ENCODE results near the gene NAV2. TPM values are rescaled to one million over a fixed set of nuclear protein-coding genes. Genes with fewer than 3 reads are reported as not detected.

NAV2 gene
- total and polyA plus RNA-seq, 7 donors, result 1.2 to 62.6 (median 22.1) TPM

GRCh38 chr11:20055312-20055711 lies 342.7 kb downstream of the NAV2 start:
- Histone ChIP-seq H3K27me3 (no peaks in the 10 kb centered on the region), H3K36me3 (peaks cover 6 to 83% (median 18%) of the 10 kb centered on the region in 4 donors), H3K27ac (peak overlapping the region; percentile 46 to 68 (median 56)), H3K4me1 (peaks cover 0 to 60% (median 52%) of the 10 kb centered on the region in 4 donors), H3K4me3 (no peak overlapping the region), H3K9me3 (no peaks in the 10 kb centered on the region)
- 81 to 85% methylated on average over 2 of the region's 2 CpGs for WGBS, 2 donors
- intact Hi-C loops (cut with DNase I), result loop anchor here (5.0 to 10.0 kb wide), 3 partner anchors 42 to 101 kb away; no protein-coding TSS in a partner anchor
- TF ChIP-seq, protein P1, sequence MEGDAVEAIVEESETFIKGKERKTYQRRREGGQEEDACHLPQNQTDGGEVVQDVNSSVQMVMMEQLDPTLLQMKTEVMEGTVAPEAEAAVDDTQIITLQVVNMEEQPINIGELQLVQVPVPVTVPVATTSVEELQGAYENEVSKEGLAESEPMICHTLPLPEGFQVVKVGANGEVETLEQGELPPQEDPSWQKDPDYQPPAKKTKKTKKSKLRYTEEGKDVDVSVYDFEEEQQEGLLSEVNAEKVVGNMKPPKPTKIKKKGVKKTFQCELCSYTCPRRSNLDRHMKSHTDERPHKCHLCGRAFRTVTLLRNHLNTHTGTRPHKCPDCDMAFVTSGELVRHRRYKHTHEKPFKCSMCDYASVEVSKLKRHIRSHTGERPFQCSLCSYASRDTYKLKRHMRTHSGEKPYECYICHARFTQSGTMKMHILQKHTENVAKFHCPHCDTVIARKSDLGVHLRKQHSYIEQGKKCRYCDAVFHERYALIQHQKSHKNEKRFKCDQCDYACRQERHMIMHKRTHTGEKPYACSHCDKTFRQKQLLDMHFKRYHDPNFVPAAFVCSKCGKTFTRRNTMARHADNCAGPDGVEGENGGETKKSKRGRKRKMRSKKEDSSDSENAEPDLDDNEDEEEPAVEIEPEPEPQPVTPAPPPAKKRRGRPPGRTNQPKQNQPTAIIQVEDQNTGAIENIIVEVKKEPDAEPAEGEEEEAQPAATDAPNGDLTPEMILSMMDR (IDR thresholded peaks at IDR 0.05), result no peak
- TF ChIP-seq EP300 (IDR thresholded peaks at IDR 0.05) (no peak), POLR2A (IDR thresholded peaks at IDR 0.05) (no peak), POLR2AphosphoS5 (IDR thresholded peaks at IDR 0.05) (no peak)
- DNase-seq, result no peak

DNA sequence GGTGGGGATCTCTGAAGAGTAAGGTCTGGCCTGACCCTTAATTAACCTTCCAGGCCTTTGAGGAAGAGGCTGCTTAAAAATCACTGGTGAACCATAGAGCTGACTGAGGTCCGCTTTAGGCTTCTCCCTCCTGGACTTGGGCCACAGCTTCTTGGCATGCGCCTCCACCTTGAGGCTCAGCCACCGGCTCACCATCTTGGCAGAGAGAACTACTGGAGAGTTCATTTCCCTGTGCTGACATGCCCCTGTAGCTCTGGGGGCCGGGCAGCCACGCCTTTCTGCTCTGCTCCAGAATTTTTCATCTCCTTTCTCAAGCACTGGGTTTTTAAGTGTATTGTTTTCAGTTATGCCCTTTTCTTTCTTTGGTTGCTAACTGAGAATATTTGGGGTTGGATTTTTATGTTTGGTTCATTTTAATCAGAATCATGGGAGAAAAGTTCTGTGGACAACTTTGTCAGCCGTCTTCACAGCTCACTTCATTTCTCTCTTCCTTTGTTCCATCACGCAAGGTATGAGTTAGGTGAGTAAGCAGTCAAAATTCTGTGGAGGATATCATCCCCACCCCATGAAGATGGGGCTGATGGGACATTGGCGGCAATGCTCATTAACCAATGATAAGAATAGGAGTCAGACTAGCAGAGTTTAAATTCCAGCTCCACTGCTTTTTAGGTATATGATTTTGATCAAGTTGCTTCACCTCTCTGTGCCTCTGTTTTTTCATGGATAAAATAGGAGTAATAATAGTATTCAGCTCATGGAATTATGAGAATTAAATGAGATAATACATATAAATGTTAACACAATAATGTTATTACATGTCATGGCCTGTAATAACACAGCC lies 343.7 kb downstream of the NAV2 start:
- Histone ChIP-seq H3K36me3 (peaks cover 6 to 83% (median 18%) of the 10 kb centered on the region in 4 donors), H3K27ac (peak overlapping the region; percentile 46 to 68 (median 56)), H3K4me3 (no peak overlapping the region), H3K27me3 (no peaks in the 10 kb centered on the region), H3K4me1 (peaks cover 0 to 56% (median 49%) of the 10 kb centered on the region in 4 donors), H3K9me3 (no peaks in the 10 kb centered on the region)
- peak; percentile 85 for DNase-seq
- TF ChIP-seq EP300 (IDR thresholded peaks at IDR 0.05) (no peak), POLR2AphosphoS5 (IDR thresholded peaks at IDR 0.05) (peak in 2 of 4 donors; percentile 19 to 51), POLR2A (IDR thresholded peaks at IDR 0.05) (no peak)
- TF ChIP-seq, protein P1 (IDR thresholded peaks at IDR 0.05), result no peak
- intact Hi-C loops (cut with DNase I), result loop anchor here (5.0 to 10.0 kb wide), 3 partner anchors 41 to 102 kb away; no protein-coding TSS in a partner anchor
- 79 to 82% methylated on average over 8 of the region's 8 CpGs for WGBS, 2 donors

DNA sequence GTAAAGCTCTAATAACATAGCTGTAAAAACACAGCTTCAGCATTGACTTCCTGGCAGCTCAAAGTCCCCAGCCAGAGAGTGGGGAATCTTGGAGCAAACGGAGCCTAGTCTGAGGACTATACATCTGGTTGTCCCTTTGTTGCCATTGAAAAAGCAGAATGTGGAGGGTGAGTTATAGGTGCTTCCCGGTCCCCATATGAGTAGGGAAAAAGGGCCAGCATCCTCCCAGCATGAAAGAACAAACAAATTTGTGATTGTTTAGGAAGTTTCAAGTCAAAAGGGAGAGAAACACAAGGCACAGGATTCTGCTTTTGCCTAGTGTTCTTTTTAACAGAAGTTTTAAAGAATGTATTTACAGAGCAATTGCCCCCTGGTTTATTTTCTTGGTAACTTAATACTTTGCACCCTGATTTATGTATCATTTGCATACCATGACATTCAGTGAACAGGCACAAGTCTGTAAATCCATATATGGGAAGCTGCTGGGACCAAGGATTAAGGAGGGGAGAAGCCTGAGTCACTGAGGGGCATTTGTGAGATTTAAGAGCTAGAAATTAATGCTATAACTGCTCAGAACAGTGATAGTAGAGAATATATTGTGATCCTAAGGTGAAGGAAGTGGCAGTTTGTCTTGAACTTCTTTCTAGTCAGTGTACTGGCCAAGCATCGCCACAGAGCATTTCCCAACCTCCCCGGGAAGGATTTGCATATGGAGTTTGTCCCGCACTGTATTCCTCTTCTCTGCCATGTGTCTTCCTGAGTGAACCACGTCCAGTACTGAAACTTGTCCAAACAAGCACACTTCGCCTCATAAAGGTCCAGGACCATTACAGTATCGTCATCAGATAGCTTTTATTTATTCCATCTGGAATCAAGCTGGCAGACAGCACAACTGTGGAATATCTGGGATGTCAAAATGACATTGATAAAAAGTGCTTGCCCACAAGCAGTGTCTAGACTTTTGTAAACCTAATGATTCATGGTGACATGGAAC lies 344.6 kb downstream of the NAV2 start:
- Histone ChIP-seq H3K27ac (peak overlapping the region in 3 of 4 donors; percentile 46 to 68 (median 62)), H3K27me3 (no peaks in the 10 kb centered on the region), H3K9me3 (no peaks in the 10 kb centered on the region), H3K4me3 (no peak overlapping the region), H3K4me1 (peaks cover 0 to 49% (median 45%) of the 10 kb centered on the region in 4 donors), H3K36me3 (peaks cover 6 to 83% (median 18%) of the 10 kb centered on the region in 4 donors)
- WGBS, 2 donors, result 75 to 83% methylated on average over 8 of the region's 8 CpGs
- intact Hi-C loops (cut with DNase I), result loop anchor here (5.0 to 10.0 kb wide), 3 partner anchors 40 to 102 kb away; no protein-coding TSS in a partner anchor
- no peak for TF ChIP-seq EP300 (IDR thresholded peaks at IDR 0.05)
- peak in 3 of 4 donors; percentile 28 to 62 (median 32) for TF ChIP-seq POLR2AphosphoS5 (IDR thresholded peaks at IDR 0.05)
- no peak for DNase-seq

- intact Hi-C loops (cut with DNase I), result loop anchor here (5.0 to 10.0 kb wide), 3 partner anchors 38 to 104 kb away; no protein-coding TSS in a partner anchor
- Histone ChIP-seq H3K27ac (peak overlapping the region in 1 of 4 donors; percentile 51), H3K9me3 (no peaks in the 10 kb centered on the region), H3K4me3 (no peak overlapping the region), H3K4me1 (peaks cover 0 to 49% (median 45%) of the 10 kb centered on the region in 4 donors), H3K36me3 (peaks cover 6 to 86% (median 16%) of the 10 kb centered on the region in 4 donors), H3K27me3 (no peaks in the 10 kb centered on the region)
- 73 to 91% methylated on average over 3 of the region's 3 CpGs for WGBS, 2 donors
- DNase-seq, result no peak
- TF ChIP-seq POLR2AphosphoS5 (IDR thresholded peaks at IDR 0.05), result no peak
- TF ChIP-seq, protein P1 (IDR thresholded peaks at IDR 0.05), result no peak
- TF ChIP-seq POLR2A (IDR thresholded peaks at IDR 0.05), result no peak
- no peak for TF ChIP-seq EP300 (IDR thresholded peaks at IDR 0.05)
These were observed 346.3 kb downstream of the NAV2 start for GRCh38 chr11:20058749-20059458.
